NCI-H1105 (cell line): ENCODE results near the gene LOXL1.
"Not testable (repeated sequence)": the region's sequence is repeated elsewhere in the genome, so short reads cannot be mapped to it uniquely, and the experiment has no call there.

Experiments used
- DNase-seq: peaks from one replicate; lab custom pipeline; 2025; lab: John Stamatoyannopoulos, UW

LOXL1 gene

DNA sequence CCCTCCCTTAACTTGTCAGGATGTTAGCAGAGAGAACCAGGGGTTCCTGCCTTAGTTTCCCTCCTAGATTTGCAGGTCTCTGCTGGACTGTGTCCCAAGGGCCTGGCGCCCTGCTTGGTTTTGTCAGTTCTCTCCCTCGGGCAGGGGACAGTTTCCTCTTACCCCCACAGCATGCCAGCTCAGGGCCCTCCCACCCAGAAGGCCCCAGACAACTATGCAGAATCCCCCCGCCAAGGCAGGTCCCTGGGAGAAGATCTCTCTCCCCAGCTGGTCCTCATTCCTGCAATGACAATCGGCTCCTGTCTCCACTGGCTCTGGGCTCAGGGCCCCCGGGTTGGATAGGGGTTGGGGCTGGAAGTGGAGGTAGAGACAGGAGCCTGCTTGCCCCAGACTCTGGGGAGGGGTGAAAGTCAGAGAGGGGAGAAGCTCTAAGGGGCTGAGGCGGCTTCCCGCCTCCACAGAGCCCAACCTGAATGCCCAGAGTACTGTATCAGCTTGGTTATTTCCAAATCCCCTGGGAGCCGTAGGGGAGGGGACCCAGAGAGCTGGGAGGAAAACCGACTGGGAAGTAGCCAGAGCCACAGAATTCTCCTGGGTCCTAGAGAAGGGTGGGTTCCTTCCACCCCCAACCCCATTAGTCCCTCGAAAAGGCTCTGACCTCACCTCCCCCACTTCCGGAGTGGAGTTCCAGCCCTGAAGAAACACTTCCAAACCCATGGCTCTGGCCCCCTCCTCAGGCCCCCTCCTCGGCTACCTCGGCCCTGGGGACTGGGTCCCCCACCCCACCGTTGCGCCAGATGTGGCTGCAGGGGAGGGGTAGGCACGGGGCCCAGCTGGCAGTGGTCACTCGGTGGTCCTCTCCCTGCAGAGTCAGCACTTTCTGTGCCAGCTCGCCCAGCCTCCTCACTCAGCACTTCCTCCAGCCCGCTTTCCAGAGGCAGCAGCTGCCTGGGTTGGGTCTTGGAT, 3.8 kb upstream of the LOXL1 start:
- DNase-seq = peak; percentile 11

GRCh38 chr15:73923156-73923487, 3.1 kb upstream of the LOXL1 start:
- DNase-seq = no peak

DNA sequence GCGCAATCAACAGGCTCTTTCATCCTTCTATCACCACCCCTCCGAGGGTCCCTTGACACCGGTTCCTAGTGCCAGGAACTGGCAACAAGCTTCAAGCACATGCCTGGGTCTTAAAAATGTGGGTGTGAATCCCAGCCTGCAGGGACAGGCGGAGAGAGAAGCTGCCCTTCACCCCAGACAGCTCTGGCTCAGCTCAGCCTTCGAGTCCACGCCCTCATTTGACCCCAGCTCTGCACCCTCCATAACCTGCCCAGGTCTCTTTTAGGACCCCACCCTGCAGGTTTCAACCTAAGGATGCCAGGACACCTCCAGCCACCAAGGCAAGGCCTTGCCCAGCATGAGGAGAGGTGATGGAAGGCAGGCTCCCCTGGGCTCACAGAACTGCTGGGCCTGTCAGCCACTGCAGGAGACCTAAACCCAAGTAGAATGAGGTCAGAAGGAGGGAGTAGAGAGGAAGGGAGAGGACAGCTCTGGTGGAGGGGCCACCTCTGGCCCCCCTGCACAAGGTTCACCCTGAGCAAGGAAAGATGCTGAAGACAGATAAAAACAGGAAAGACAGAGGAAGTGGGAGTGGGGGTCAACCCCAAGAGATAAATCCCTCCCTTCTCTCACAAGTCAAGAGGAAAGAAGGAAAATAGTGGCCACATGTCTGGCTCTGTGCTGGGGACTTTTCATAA, 2.6 kb upstream of the LOXL1 start:
- no peak for DNase-seq

DNA sequence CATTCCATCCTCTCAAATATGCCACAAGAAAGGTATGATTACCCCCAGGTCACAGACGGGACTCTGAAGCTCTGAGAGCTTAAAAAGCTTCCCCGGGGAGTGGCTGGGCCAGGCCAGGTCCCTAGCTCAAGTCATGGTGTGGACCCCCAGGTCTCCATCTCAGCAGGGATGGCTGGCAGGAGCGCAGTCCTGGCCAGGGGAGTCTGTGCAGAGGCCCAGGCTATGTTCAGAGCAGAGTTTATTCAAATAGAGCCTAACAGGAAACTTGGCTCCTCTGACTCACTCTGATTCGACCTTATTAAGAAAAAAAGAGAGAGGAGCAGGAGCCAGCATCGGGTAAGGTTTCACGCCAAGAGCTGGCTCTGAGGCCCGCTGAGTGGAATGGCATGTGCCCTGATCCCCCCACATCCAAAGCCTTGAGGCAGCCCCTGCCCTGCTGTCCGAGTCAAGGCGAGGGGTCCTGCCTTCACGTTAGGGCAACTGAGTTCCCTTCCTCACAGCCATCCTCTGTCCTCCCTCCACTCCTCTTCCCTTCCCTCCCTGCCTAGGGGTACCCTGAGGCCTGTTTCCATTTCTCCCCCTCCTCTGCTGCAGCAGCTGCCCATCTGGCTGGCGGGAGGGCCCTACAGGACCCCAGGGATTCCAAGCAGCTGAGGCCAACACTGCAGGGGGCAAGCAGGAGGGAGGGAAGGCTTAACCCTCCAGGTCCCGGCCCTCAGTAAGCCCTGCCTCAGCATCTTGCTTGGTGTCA, 1.9 kb upstream of the LOXL1 start:
- no peak for DNase-seq

- DNase-seq = no peak
Observed at GRCh38 chr15:73925848-73926218, 429 bp upstream of the LOXL1 start.

GRCh38 chr15:73927003-73927475, 777 bp downstream of the LOXL1 start:
- peak; percentile 10 for DNase-seq

DNA sequence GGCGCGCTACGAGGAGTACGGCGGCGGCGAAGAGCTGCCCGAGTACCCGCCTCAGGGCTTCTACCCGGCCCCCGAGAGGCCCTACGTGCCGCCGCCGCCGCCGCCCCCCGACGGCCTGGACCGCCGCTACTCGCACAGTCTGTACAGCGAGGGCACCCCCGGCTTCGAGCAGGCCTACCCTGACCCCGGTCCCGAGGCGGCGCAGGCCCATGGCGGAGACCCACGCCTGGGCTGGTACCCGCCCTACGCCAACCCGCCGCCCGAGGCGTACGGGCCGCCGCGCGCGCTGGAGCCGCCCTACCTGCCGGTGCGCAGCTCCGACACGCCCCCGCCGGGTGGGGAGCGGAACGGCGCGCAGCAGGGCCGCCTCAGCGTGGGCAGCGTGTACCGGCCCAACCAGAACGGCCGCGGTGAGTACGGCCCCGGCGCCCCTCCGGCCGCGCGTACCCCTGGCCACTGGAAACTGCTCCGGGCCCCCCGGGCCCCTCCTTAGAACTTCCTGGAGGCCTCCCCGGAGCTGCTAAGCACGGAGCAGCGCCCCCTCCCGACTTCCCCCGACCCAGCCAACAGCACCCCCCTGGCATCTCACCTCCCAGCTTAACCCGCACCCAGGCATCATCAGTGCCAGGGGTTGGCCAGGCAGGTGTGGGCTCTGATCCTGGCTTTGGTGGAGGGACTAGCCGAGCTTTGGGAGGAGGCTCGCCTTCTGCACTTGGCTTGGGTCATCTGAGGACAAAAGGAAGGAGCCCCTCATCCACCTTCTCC, 1.4 kb downstream of the LOXL1 start:
- peak; percentile 53 for DNase-seq

GRCh38 chr15:73928241-73928579, 1.9 kb downstream of the LOXL1 start:
- no peak for DNase-seq

GRCh38 chr15:73928971-73929627, 2.8 kb downstream of the LOXL1 start:
- no peak for DNase-seq

DNA sequence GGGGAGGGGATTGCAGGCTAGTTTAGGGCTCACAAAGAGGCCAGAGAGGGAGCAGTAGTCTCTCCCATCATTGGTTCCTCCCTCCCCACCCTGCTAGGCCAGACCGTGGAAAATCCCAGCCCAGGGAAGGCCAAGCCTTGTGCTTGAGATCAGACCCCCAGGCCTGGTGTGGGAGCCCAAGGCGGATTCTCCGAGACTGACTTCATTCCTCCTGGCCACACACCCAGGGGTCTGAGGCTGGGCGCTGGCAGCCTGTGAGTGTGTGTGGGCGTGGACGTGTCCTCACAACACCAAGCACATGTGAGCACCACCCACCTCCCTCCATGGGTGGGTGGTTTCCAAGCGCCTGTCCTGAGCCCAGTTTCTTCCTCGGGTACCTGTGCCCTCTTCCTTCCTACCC, 4.1 kb downstream of the LOXL1 start:
- DNase-seq = no peak

- no peak for DNase-seq
Observed at GRCh38 chr15:73930790-73931281, 4.6 kb downstream of the LOXL1 start.

DNA sequence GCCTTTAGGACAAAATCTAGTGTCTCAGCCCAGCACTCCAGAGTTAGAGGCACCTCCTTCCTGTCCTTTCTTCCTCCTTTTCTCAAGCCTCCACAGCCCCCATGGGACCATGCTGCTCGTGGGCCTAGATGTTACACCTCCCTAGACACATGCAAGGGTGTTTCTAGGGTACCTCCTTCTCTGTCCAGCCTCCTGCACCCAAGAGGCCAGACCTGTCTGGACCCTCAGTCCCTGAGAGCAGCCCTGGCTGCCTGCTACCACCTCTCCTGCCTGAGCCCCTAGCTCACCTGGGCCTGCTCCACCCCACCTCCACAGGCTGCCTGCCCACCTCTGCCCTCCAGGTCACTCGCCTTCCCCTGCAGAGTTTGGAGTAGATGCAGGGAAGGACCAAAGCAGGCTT, 5.2 kb downstream of the LOXL1 start:
- no peak for DNase-seq

DNA sequence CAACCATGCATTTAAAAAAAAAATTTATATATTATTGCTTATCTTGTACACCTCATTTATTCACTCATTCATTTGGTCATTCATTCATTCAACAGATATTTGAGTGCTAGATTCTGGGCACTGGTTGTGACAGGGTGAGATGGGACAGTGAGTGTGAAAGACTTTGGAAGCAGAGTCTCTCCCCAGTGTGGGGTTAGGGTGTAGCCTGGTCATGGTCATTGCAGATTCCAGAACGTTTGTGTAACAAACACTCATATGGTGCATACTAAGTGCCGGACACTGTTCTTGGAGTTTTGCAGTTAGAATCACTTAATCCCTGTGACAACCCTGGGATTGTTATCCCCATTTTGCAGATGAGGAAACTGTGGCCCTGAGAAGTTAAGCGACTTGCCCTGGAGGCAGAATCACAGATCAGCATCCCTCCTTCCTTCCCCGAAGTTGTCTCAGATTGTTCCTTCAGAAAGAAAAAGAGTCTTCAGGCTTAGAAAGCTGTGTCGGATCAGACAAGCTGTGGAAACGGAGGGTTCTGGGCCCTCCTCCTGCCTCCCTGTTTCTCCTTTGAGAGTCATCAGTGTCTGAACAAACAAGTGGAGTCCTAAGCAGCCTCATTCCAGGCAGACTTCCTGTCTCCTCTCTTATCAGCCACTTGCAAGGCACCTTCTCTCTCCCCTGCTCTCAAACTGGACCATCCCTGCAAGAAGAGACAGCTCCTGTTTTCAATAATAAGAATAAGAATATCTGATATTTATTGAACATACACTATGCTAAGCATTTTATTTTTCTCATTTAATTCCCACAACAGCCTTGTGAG, 6.3 kb downstream of the LOXL1 start:
- DNase-seq = no peak

DNA sequence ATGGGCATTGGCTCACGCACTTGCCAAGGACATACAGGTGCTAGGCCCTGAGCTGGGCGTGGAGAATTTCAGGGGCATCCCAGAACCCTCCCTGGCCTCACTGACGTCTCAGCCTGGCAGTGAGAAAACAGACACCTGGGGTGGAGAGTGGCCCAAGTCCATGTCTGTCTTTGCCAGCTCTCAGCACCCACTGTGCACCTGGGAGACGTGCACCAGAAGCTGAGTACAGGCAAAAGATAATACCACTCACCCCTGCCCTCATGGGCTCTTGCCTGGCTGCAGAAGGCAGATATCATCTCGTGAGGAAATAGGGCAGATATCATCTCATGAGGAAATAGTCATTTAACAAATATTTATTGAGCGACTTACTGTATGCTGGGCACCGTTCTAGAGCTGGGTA, 8.0 kb downstream of the LOXL1 start:
- DNase-seq = no peak

DNA sequence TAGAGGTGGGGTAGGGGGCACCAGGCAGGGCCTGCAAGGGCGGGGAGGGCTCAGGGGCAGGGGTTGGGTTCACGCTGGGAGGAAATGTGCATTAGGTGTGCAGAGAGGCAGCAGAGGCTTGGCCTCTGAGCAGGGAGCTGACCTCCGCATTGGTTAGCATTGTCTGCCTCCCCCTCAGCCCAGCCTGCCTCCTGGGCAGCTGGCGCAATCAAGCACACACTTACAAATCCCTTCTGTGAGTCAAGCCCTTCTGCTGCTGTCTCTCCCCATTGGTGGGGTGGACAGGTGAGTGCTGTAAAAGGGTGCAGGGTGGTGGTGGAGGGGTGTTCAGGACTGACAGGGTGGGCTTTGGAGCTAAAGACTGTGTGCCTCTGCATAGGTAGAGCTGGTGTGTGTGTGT, 9.3 kb downstream of the LOXL1 start:
- no peak for DNase-seq

DNA sequence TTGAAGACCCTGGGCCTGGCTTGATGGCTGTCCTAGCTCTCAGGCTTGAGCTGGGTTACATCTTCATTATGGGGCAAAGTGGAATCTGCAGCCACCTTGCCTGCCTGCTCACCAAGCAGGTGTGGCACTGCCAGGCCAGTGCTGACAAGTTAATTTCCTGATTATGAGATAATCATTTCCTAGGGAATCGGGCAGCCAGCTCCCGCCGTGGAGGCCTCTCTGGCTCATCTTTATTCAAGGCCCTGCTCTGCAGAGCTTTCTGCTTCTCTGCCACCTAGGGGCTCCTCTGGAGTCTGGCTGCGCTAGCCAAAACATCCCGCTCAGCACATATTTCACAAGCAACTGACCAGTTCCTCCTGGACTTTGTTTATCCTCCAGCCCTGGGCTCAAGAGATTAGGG, 9.9 kb downstream of the LOXL1 start:
- no peak for DNase-seq

- no peak for DNase-seq
Observed at GRCh38 chr15:73936588-73937290, 10.5 kb downstream of the LOXL1 start.

GRCh38 chr15:73937296-73937695, 11.0 kb downstream of the LOXL1 start:
- no peak for DNase-seq

DNA sequence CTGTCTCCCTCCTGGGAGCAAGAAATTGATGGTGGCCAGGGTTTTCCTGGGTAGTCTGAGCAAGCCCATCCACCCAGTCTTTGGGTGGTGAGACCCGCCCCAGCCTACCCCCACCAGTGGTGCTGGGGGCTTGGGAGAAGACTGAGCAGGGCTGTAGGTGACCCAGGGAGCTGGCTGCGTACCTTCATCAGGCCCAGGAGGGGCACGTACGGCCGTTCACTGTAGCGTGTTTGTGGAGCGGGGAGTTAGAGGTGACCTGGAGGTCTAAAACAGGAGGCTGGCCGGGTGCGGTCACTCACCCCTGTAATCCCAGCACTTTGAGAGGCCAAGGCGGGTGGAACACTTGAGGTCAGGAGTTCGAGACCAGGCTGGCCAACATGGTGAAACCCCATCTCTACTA, 11.5 kb downstream of the LOXL1 start:
- no peak for DNase-seq

GRCh38 chr15:73938516-73938915, 12.3 kb downstream of the LOXL1 start:
- DNase-seq = not testable (repeated sequence)
